22Rv1 (cell line): ENCODE results near the gene PEX11B.

ENCODE experiments used
- ZFX ChIP-seq: fragments of 450-650 bp; IDR thresholded peaks from 2 replicates; pipeline ENCODE4 v1.6.1; 2017; ENCODE audit warnings: antibody characterized with exemption, borderline replicate concordance
- TF ChIP-seq, protein P1 (sequence below): fragments of 450-650 bp; IDR thresholded peaks from 2 replicates; pipeline ENCODE4 v1.5.1; 2017; ENCODE audit warnings: mild to moderate bottlenecking

DNA sequence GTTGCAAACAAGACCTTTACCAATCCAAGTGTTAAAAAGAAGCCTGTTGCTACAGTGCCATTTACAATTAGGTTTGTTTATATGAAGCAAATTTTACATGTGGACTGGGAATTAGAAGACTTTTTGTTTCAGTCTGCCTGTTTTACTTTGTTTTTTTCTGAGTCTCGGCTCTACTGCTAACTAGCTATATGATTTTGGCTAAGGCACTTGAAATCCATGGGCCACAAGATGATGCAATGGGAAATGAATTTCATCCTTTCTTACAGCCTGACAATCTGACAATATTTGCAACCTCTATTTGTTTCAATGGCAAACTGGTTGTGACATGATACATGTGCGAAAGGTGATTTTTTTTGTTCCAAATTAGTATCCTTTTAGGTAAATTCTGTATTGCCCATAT, 3.7 kb upstream of the PEX11B start:
- TF ChIP-seq, protein P1, sequence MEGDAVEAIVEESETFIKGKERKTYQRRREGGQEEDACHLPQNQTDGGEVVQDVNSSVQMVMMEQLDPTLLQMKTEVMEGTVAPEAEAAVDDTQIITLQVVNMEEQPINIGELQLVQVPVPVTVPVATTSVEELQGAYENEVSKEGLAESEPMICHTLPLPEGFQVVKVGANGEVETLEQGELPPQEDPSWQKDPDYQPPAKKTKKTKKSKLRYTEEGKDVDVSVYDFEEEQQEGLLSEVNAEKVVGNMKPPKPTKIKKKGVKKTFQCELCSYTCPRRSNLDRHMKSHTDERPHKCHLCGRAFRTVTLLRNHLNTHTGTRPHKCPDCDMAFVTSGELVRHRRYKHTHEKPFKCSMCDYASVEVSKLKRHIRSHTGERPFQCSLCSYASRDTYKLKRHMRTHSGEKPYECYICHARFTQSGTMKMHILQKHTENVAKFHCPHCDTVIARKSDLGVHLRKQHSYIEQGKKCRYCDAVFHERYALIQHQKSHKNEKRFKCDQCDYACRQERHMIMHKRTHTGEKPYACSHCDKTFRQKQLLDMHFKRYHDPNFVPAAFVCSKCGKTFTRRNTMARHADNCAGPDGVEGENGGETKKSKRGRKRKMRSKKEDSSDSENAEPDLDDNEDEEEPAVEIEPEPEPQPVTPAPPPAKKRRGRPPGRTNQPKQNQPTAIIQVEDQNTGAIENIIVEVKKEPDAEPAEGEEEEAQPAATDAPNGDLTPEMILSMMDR = no peak
- TF ChIP-seq ZFX = no peak
